NCI-H2081 (cell line): ENCODE measurements around the gene SCAMP4.

Experiments
- DNase-seq, 2 experiments: peaks; one replicate each; lab custom pipeline; 2025; lab: John Stamatoyannopoulos, UW

Gene SCAMP4

GRCh38 chr19:1957562-1958248 is 52.5 kb downstream of the SCAMP4 start:
- DNase-seq: no peak

GRCh38 chr19:1959928-1960589 is 54.9 kb downstream of the SCAMP4 start:
- no peak for DNase-seq

- no peak for DNase-seq
These were observed 56.0 kb downstream of the SCAMP4 start for GRCh38 chr19:1961000-1961883.

GRCh38 chr19:1962674-1963073 is 57.5 kb downstream of the SCAMP4 start:
- no peak for DNase-seq

- DNase-seq: no peak
These were observed 61.9 kb downstream of the SCAMP4 start for GRCh38 chr19:1967087-1967608.

GRCh38 chr19:1968279-1969175 is 63.3 kb downstream of the SCAMP4 start:
- no peak for DNase-seq

- no peak for DNase-seq
These were observed 64.2 kb downstream of the SCAMP4 start for GRCh38 chr19:1969176-1970002.

- DNase-seq: no peak
These were observed 65.0 kb downstream of the SCAMP4 start for GRCh38 chr19:1970003-1970805.

GRCh38 chr19:1970806-1971502 is 65.8 kb downstream of the SCAMP4 start:
- DNase-seq: no peak

GRCh38 chr19:1974381-1975161 is 69.4 kb downstream of the SCAMP4 start:
- no peak for DNase-seq

- no peak for DNase-seq
These were observed 69.9 kb downstream of the SCAMP4 start for GRCh38 chr19:1975162-1975480.
